CD8-positive, alpha-beta memory T cell (primary cell): ENCODE measurements around the gene DENND6A. TPM values are rescaled to one million over a fixed set of nuclear protein-coding genes. Genes with fewer than 3 reads are reported as not detected.

Experiments used
- CTCF ChIA-PET: fragments of 350-600 bp; sonication (Branson Sonifier 250); formaldehyde crosslinking; loops from one replicate; lab custom pipeline; 2021; ENCODE audit warnings: antibody characterized with exemption; lab: Charles Lee
- POLR2A ChIA-PET: fragments of 350-600 bp; sonication (Branson Sonifier 250); formaldehyde crosslinking; loops from one replicate; lab custom pipeline; 2021; ENCODE audit warnings: antibody characterized with exemption; lab: Charles Lee
- DNase-seq, 5 donors: peaks; one replicate each; pipeline versions ENCODE4 v3.0.0 to v3.0.0-alpha.2; 2020 to 2022; ENCODE audit warnings: mixed read lengths in 1 of 5
- H3K27ac ChIP-seq: one replicate; pipeline ENCODE4 v1.7.0; 2013; ENCODE audit warnings: low read depth, mild to moderate bottlenecking, low read length, moderate library complexity
- H3K27me3 ChIP-seq: 2 replicates; pipeline ENCODE4 v1.7.0; 2013; ENCODE audit warnings: low read length, mild to moderate bottlenecking; ENCODE audit not compliant: insufficient read depth, poor library complexity, severe bottlenecking
- H3K36me3 ChIP-seq: 2 replicates; pipeline ENCODE4 v1.7.0; 2013; ENCODE audit warnings: mild to moderate bottlenecking, low read length, moderate library complexity; ENCODE audit not compliant: insufficient read depth
- H3K4me1 ChIP-seq: 2 replicates; pipeline ENCODE4 v1.7.0; 2013; ENCODE audit warnings: mild to moderate bottlenecking, low read length, moderate library complexity; ENCODE audit not compliant: insufficient read depth
- H3K4me3 ChIP-seq: 2 replicates; pipeline ENCODE4 v1.7.0; 2013; ENCODE audit warnings: mild to moderate bottlenecking, low read length
- H3K9me3 ChIP-seq: 2 replicates; pipeline ENCODE4 v1.7.0; 2013; ENCODE audit warnings: mild to moderate bottlenecking, low read length
- H3K27ac Mint-ChIP-seq, 8 donors: one replicate each; pipeline ENCODE4 v1.8.0; 2020 to 2021; ENCODE audit warnings: mixed read lengths in 8 of 8, mild to moderate bottlenecking in 6 of 8, inconsistent platforms in 3 of 8, moderate library complexity in 3 of 8
- H3K27me3 Mint-ChIP-seq, 2 donors: one replicate each; pipeline ENCODE4 v1.8.0; 2020 to 2021; ENCODE audit warnings: mixed read lengths in 2 of 2, mild to moderate bottlenecking in 1 of 2, moderate library complexity in 1 of 2
- H3K36me3 Mint-ChIP-seq, 3 donors: one replicate each; pipeline ENCODE4 v1.8.0; 2020 to 2021; ENCODE audit warnings: mixed read lengths in 3 of 3, inconsistent platforms in 1 of 3, mild to moderate bottlenecking in 1 of 3
- H3K4me1 Mint-ChIP-seq, 3 donors: one replicate each; pipeline ENCODE4 v1.8.0; 2020 to 2021; ENCODE audit warnings: mixed read lengths in 3 of 3, inconsistent platforms in 1 of 3, mild to moderate bottlenecking in 1 of 3
- H3K4me3 Mint-ChIP-seq, 7 donors: one replicate each; pipeline ENCODE4 v1.8.0; 2020 to 2021; ENCODE audit warnings: mixed read lengths in 7 of 7, mild to moderate bottlenecking in 6 of 7, moderate library complexity in 4 of 7, inconsistent platforms in 2 of 7
- H3K9me3 Mint-ChIP-seq, 5 donors: one replicate each; pipeline ENCODE4 v1.8.0; 2020 to 2022; ENCODE audit warnings: mixed read lengths in 5 of 5, mild to moderate bottlenecking in 3 of 5, moderate library complexity in 2 of 5, inconsistent platforms in 1 of 5
- polyA plus RNA-seq: library from polyadenylated mRNA; unstranded; fragments of 300-500 nt; fragmentation: Illumina TruSeq; gene quantifications from one replicate; pipeline ENCODE4 v1.2.3, GENCODE V29; 2021
- total RNA-seq, 2 experiments: library from RNA; stranded (reverse); gene quantifications; one replicate each; pipeline ENCODE4 v1.2.3, GENCODE V29; 2021

Gene DENND6A
- total and polyA plus RNA-seq, 3 experiments from 2014 or later, result 12.5 to 45.0 (median 15.5) TPM

DNA sequence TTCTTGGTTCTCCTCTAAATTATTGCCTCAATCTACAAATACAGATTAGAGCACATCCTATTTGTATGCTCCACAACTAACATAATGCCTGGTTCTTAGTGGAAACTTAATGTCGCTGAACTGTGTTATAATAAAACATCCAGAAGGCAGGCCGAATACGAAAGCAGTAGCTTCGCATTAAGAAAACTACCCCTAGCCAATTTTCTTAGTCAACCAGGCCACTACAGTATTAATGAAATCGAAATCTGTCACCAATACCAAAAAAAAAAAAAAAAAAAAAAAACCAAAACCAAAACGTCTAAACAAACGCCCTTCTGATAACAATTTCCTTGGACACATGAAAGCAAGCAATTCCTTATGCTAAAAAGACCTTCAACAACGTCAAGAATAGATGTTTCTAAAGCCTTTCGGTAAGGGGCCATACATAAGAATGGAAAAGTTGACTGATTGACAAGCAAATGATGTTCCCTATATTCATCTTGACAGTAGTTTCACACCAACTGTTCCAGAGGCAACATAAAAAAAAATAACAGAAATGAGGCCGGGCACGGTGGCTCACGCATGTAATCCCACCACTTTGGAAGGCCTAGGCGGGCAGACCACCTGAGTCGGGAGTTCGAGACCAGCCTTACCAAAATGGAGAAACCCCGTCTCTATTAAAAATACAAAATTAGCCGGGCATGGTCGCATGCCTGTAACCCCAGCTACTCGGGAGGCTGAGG, 1.3 kb downstream of the DENND6A start:
- Histone ChIP-seq H3K36me3 (no peaks in the 10 kb centered on the region), H3K4me1 (peaks cover 46% of the 10 kb centered on the region), H3K4me3 (peak overlapping the region; percentile 69), H3K9me3 (no peaks in the 10 kb centered on the region), H3K27me3 (no peaks in the 10 kb centered on the region), H3K27ac (peak overlapping the region; percentile 95)
- Mint-ChIP-seq H3K4me1 (peaks cover 38 to 53% (median 45%) of the 10 kb centered on the region in 3 donors), H3K36me3 (peaks cover 0 to 28% (median 3%) of the 10 kb centered on the region in 3 donors), H3K27ac (peak overlapping the region; percentile 86 to 97 (median 92)), H3K4me3 (peak overlapping the region; percentile 84 to 96 (median 90)), H3K27me3 (no peaks in the 10 kb centered on the region), H3K9me3 (no peaks in the 10 kb centered on the region)
- POLR2A ChIA-PET, result interaction anchor here (0.7 to 3.2 kb wide), 7 partner anchors 12 to 158 kb away, joined by 3 to 17 read pairs (median 6); partner anchors contain the start of gene ARF4
- CTCF ChIA-PET, result interaction anchor here (1.8 kb wide), 1 partner anchor 17 kb away, joined by 5 read pairs; no protein-coding TSS in a partner anchor
- no peak for DNase-seq

DNA sequence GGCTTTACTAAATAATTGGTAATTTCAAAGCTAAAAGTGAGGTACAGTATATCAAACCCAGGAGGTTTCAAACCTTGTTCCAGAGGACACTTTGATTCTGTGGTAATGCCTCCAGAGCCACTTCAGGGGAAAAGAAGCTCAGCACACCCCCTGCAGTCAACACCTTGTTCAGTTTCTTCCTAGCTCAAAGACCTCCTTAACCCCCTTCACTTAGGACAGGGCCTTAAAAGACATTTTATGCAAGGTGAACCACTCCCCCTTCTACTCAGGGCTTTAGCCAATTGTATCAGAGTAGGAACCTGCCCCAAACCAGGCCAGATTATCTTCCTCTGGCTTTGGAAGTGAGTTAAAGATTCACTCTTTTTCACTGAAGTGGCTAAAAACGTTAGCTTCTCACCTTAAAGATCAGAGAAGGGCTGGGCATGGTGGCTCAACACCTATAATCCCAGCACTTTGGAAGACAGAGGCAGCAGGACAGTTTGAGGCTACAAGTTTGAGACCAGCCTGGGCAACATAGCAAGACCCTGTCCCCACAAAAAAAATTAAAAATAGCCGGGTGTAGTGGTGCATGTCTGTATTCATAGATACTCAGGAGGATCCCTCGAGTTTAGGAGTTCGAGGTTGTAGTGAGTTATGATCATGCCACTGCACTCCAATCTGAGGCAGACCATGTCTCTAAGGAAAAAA, 3.4 kb downstream of the DENND6A start:
- Histone ChIP-seq H3K27me3 (no peaks in the 10 kb centered on the region), H3K4me3 (no peak overlapping the region), H3K36me3 (no peaks in the 10 kb centered on the region), H3K9me3 (no peaks in the 10 kb centered on the region), H3K27ac (no peak overlapping the region), H3K4me1 (peaks cover 54% of the 10 kb centered on the region)
- Mint-ChIP-seq H3K4me1 (peaks cover 46 to 68% (median 56%) of the 10 kb centered on the region in 3 donors), H3K36me3 (peaks cover 0 to 36% (median 3%) of the 10 kb centered on the region in 3 donors), H3K9me3 (no peaks in the 10 kb centered on the region), H3K27me3 (no peaks in the 10 kb centered on the region), H3K4me3 (peak overlapping the region; percentile 33 to 83 (median 54)), H3K27ac (peak overlapping the region in 3 of 8 donors; percentile 42 to 91 (median 52))
- no peak for DNase-seq
- CTCF ChIA-PET, result interaction anchor here (1.7 to 2.0 kb wide), 2 partner anchors 10 to 18 kb away, joined by 4 to 5 read pairs; no protein-coding TSS in a partner anchor
- POLR2A ChIA-PET, result interaction anchor here (0.7 kb wide), 1 partner anchor 67 kb away, joined by 3 read pairs; the partner anchor contains the start of gene SLMAP

DNA sequence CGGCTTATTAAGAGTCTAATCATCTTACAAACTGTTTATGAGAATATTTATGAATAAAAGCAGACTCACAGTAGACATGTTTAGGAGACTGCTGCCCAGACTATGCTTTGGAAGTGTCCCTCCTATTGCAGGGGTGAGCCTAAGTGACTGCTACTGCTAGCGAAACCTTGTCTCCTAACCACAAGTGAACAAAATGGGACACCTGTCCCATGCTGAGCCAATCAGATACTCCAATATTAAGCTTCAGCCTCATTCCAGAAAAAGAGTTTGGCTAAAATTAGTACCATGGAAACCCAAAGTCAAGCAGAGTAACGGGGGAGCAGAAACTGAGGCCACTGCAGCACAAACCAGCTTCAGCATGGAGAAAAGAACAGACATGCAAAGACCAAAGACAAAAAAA, 4.6 kb downstream of the DENND6A start:
- DNase-seq, result no peak
- peak overlapping the region in 5 of 8 donors; percentile 29 to 76 (median 64) for H3K27ac Mint-ChIP-seq
- no peaks in the 10 kb centered on the region for H3K9me3 ChIP-seq
- no peak overlapping the region for H3K27ac ChIP-seq
- peaks cover 58% of the 10 kb centered on the region for H3K4me1 ChIP-seq
- ChIA-PET POLR2A (interaction anchor here (0.5 kb wide), 1 partner anchor 988 kb away, joined by 3 read pairs; no protein-coding TSS in a partner anchor), CTCF (interaction anchor here (1.4 to 2.0 kb wide), 2 partner anchors 17 to 19 kb away, joined by 3 to 5 read pairs; no protein-coding TSS in a partner anchor)
- peaks cover 0 to 42% (median 3%) of the 10 kb centered on the region in 3 donors for H3K36me3 Mint-ChIP-seq
- peaks cover 51 to 78% (median 60%) of the 10 kb centered on the region in 3 donors for H3K4me1 Mint-ChIP-seq
- H3K27me3 Mint-ChIP-seq, result no peaks in the 10 kb centered on the region
- H3K27me3 ChIP-seq, result no peaks in the 10 kb centered on the region
- no peaks in the 10 kb centered on the region for H3K36me3 ChIP-seq
- H3K4me3 ChIP-seq, result no peak overlapping the region
- H3K9me3 Mint-ChIP-seq, result no peaks in the 10 kb centered on the region
- peak overlapping the region in 6 of 7 donors; percentile 30 to 68 (median 52) for H3K4me3 Mint-ChIP-seq

DNA sequence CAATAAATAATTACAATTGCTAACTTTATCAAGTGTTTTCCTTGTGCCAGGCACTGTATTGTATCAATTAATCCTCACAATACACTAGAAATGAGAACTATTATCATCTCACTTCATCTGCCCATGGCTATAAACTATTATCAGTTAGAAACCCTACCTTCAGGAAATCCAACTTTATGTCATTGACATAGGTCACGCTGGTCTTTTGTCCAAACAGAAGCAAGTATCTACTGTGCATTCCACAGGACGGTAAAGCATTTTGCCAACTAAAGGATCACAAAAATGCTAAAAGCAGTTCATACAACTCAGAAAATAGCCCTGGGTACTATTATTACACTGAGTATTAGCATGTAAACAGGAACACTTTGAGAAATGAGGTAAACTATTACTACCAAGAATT, 9.6 kb downstream of the DENND6A start:
- Mint-ChIP-seq H3K27ac (peak overlapping the region in 1 of 8 donors; percentile 40), H3K4me3 (peak overlapping the region in 1 of 7 donors; percentile 71), H3K9me3 (no peaks in the 10 kb centered on the region), H3K4me1 (peaks cover 70 to 89% (median 77%) of the 10 kb centered on the region in 3 donors), H3K27me3 (no peaks in the 10 kb centered on the region), H3K36me3 (peaks cover 11 to 51% (median 15%) of the 10 kb centered on the region in 3 donors)
- H3K4me1 ChIP-seq, result peaks cover 69% of the 10 kb centered on the region
- ChIA-PET POLR2A (no interaction called here), CTCF (no interaction called here)
- H3K36me3 ChIP-seq, result no peaks in the 10 kb centered on the region
- no peak overlapping the region for H3K4me3 ChIP-seq
- no peak for DNase-seq
- no peak overlapping the region for H3K27ac ChIP-seq
- H3K27me3 ChIP-seq, result no peaks in the 10 kb centered on the region
- H3K9me3 ChIP-seq, result no peaks in the 10 kb centered on the region

DNA sequence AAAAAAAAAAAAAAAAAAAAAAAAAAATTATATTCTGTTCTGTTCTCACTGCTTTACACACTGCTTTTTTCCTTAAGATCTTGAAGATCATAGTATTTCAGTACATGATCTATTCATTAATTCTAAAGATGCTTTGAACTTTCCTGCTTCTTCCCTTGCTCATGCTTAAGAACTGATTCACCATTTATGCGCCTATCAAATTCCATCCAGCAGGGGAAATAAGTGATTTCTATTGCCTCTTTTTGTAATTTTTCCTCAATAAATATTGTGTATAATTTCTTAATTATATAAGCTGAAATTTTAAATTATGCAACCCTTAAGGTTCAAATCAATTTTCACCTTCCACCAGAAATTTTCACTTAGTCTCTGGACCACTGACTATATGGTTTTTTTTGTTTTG, 10.6 kb downstream of the DENND6A start:
- peaks cover 72 to 91% (median 81%) of the 10 kb centered on the region in 3 donors for H3K4me1 Mint-ChIP-seq

DNA sequence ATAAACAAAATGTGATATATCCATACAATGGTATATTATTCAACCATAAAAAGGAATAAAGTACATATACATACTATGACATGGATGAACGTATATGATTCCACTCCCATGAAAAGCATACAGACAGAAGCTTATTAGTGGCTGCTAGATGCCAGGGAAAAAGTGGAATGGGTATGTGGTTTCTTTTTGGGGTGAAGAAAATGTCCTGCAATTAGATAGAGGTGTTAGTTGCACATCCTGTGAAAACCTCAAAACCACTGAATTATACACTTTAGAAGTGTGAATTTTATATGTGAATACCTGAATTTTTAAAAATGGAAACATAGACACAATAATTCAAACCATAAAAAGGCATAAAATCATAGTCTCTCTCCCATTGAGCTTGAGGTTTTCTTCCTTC, 11.2 kb downstream of the DENND6A start:
- Histone ChIP-seq H3K4me1 (peaks cover 57% of the 10 kb centered on the region), H3K36me3 (no peaks in the 10 kb centered on the region), H3K27me3 (no peaks in the 10 kb centered on the region), H3K9me3 (no peaks in the 10 kb centered on the region), H3K4me3 (no peak overlapping the region), H3K27ac (no peak overlapping the region)
- H3K36me3 Mint-ChIP-seq, result peaks cover 14 to 50% (median 15%) of the 10 kb centered on the region in 3 donors
- ChIA-PET CTCF (no interaction called here), POLR2A (no interaction called here)
- H3K27ac Mint-ChIP-seq, result peak overlapping the region in 3 of 8 donors; percentile 64 to 74 (median 74)
- peak in 1 of 5 donors; percentile 43 for DNase-seq
- H3K27me3 Mint-ChIP-seq, result no peaks in the 10 kb centered on the region
- H3K4me3 Mint-ChIP-seq, result peak overlapping the region; percentile 22 to 82 (median 74)
- no peaks in the 10 kb centered on the region for H3K9me3 Mint-ChIP-seq
- H3K4me1 Mint-ChIP-seq, result peaks cover 69 to 89% (median 80%) of the 10 kb centered on the region in 3 donors

More for the DNA sequence above, 10.6 kb downstream of the DENND6A start:
- H3K27me3 Mint-ChIP-seq, result no peaks in the 10 kb centered on the region
- ChIA-PET POLR2A (no interaction called here), CTCF (no interaction called here)
- no peak overlapping the region for H3K27ac ChIP-seq
- peak overlapping the region in 3 of 8 donors; percentile 40 to 78 (median 45) for H3K27ac Mint-ChIP-seq
- no peaks in the 10 kb centered on the region for H3K27me3 ChIP-seq
- H3K4me1 ChIP-seq, result peaks cover 63% of the 10 kb centered on the region
- no peak for DNase-seq
- no peaks in the 10 kb centered on the region for H3K36me3 ChIP-seq
- peak overlapping the region; percentile 22 to 82 (median 71) for H3K4me3 Mint-ChIP-seq
- no peaks in the 10 kb centered on the region for H3K9me3 ChIP-seq
- peaks cover 14 to 52% (median 15%) of the 10 kb centered on the region in 3 donors for H3K36me3 Mint-ChIP-seq
- H3K9me3 Mint-ChIP-seq, result no peaks in the 10 kb centered on the region
- no peak overlapping the region for H3K4me3 ChIP-seq

DNA sequence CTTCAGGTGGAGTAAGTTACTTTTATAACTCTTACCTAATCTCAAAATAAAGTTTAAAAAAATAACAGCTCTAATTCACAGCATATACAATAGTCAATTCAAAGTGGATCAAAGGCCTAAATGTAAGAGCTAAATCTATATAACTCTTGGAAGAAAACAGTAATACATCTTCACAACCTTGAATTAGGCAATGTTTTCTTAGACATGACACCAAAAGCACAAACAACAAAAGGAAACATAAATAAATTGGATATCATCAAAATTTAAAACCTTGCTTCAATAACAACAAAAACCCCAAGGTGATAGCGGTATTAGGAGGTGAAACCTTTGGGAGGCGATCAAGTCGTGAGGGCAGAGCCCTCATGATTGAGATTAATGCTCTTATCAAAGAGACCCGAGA, 12.8 kb downstream of the DENND6A start:
- Histone ChIP-seq H3K36me3 (no peaks in the 10 kb centered on the region), H3K9me3 (no peaks in the 10 kb centered on the region), H3K27me3 (no peaks in the 10 kb centered on the region), H3K4me1 (peaks cover 52% of the 10 kb centered on the region), H3K27ac (no peak overlapping the region), H3K4me3 (no peak overlapping the region)
- no peaks in the 10 kb centered on the region for H3K27me3 Mint-ChIP-seq
- no peak for DNase-seq
- no peaks in the 10 kb centered on the region for H3K9me3 Mint-ChIP-seq
- POLR2A ChIA-PET, result interaction anchor here (1.6 kb wide), 1 partner anchor 12 kb away, joined by 3 read pairs; no protein-coding TSS in a partner anchor
- H3K4me3 Mint-ChIP-seq, result peak overlapping the region in 3 of 7 donors; percentile 23 to 69 (median 28)
- CTCF ChIA-PET, result interaction anchor here (1.4 kb wide), 1 partner anchor 10 kb away, joined by 4 read pairs; no protein-coding TSS in a partner anchor
- H3K27ac Mint-ChIP-seq, result peak overlapping the region in 3 of 8 donors; percentile 12 to 48 (median 30)
- H3K36me3 Mint-ChIP-seq, result peaks cover 14 to 48% (median 19%) of the 10 kb centered on the region in 3 donors
- H3K4me1 Mint-ChIP-seq, result peaks cover 69 to 91% (median 80%) of the 10 kb centered on the region in 3 donors
